Measurements from ENCODE around the gene APBA3.

- TF ChIP-seq SUZ12 (IDR thresholded peaks at IDR 0.05; ENCODE audit: extremely low read depth, insufficient read depth, insufficient read length) (no peak), ZNF274 (IDR thresholded peaks at IDR 0.05; ENCODE audit: low read depth, low read length) (no peak)
These were observed 25.3 kb downstream of the APBA3 start for GRCh38 chr19:3736106-3736724.

Data from NT2/D1 (cell line).